ENCODE results near the gene DARS1. TPM values are rescaled to one million over a fixed set of nuclear protein-coding genes. Genes with fewer than 3 reads are reported as not detected.

Gene DARS1
- polyA plus RNA-seq, 1 donor (not counting 4 experiments of a cell fraction or from before 2014, with no cell fraction given), result 129 TPM

GRCh38 chr2:136012315-136012714 lies 26.9 kb upstream of the DARS1 start:
- H2AFZ ChIP-seq (ENCODE audit: control insufficient read depth, low read length), result no peak overlapping the region
- H3K79me2 ChIP-seq (ENCODE audit: control insufficient read depth, insufficient read depth, low read length), result no peaks in the 10 kb centered on the region
- H3K4me3 ChIP-seq (ENCODE audit: control insufficient read depth in 2 of 3, extremely low read depth in 1 of 3, insufficient read depth in 2 of 3, low read depth in 1 of 3, low read length in 3 of 3), result no peak overlapping the region
- dilution Hi-C loops (cut with MboI; ENCODE audit: extremely low pct_ligation_motif_present, low sequenced_read_pairs), result no loop called here
- H3K9me3 ChIP-seq (ENCODE audit: control insufficient read depth, low read depth, low read length), result no peaks in the 10 kb centered on the region
- H3K27me3 ChIP-seq (ENCODE audit: control insufficient read depth, extremely low read depth, insufficient read depth, low read length), result peaks cover 3% of the 10 kb centered on the region
- no peak for TF ChIP-seq EZH2 (IDR thresholded peaks at IDR 0.05; ENCODE audit: low read length)
- no peak for TF ChIP-seq CTCF (optimal IDR thresholded peaks at IDR 0.05 in 1 of 3, IDR thresholded peaks at IDR 0.05 in 1 of 3, conservative IDR thresholded peaks at IDR 0.05 in 1 of 3; ENCODE audit: extremely low read depth in 1 of 3, insufficient read depth in 2 of 3, low read length in 3 of 3)
- H3K9ac ChIP-seq (ENCODE audit: control insufficient read depth, extremely low read depth, insufficient read depth, low read length), result no peak overlapping the region
- H3K4me1 ChIP-seq (ENCODE audit: control insufficient read depth, extremely low read depth, insufficient read depth, low read length), result no peaks in the 10 kb centered on the region
- FAIRE-seq, result no peak
- H4K20me1 ChIP-seq (ENCODE audit: control insufficient read depth, extremely low read depth, insufficient read depth, low read length), result no peaks in the 10 kb centered on the region
- H3K36me3 ChIP-seq (ENCODE audit: control insufficient read depth in 2 of 2, extremely low read depth in 1 of 2, insufficient read depth in 2 of 2, low read length in 2 of 2), result no peaks in the 10 kb centered on the region
- H3K27ac ChIP-seq (ENCODE audit: control insufficient read depth, insufficient read depth, low read length), result no peak overlapping the region
- no peak overlapping the region for H3K4me2 ChIP-seq (ENCODE audit: control insufficient read depth, extremely low read depth, insufficient read depth, low read depth, low read length)
- no peaks in the 10 kb centered on the region for H3K9me1 ChIP-seq (ENCODE audit: control insufficient read depth, extremely low read depth, insufficient read depth, low read length)
- DNase-seq (ENCODE audit: low read depth, low spot score), result no peak

DNA sequence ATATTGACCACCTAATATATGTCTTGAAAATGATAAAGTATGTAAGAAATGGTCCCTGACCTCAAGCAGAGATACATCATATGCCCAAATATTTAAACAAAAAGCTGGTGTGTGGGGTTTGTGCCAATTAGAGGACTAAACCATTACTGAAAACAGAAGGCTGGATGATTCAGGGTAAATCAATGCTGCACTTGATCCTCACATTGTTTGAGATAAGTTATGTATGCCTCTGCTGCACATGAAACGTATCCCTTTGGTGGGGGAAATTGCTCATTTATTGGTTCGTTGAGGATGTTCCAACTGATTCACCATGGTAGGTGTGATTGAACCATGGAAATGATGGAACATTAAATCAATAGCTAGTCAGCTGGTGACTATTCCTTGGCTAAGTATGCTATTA lies 24.7 kb upstream of the DARS1 start:
- DNase-seq (ENCODE audit: low read depth, low spot score) (no peak), FAIRE-seq (no peak)
- no peak overlapping the region for H3K9ac ChIP-seq (ENCODE audit: control insufficient read depth, extremely low read depth, insufficient read depth, low read length)
- TF ChIP-seq CTCF (optimal IDR thresholded peaks at IDR 0.05 in 1 of 3, IDR thresholded peaks at IDR 0.05 in 1 of 3, conservative IDR thresholded peaks at IDR 0.05 in 1 of 3; ENCODE audit: extremely low read depth in 1 of 3, insufficient read depth in 2 of 3, low read length in 3 of 3) (no peak), EZH2 (IDR thresholded peaks at IDR 0.05; ENCODE audit: low read length) (no peak)
- H3K27ac ChIP-seq (ENCODE audit: control insufficient read depth, insufficient read depth, low read length), result no peak overlapping the region
- no peaks in the 10 kb centered on the region for H3K27me3 ChIP-seq (ENCODE audit: control insufficient read depth, extremely low read depth, insufficient read depth, low read length)
- no peaks in the 10 kb centered on the region for H3K9me1 ChIP-seq (ENCODE audit: control insufficient read depth, extremely low read depth, insufficient read depth, low read length)
- H3K4me3 ChIP-seq (ENCODE audit: control insufficient read depth in 2 of 3, extremely low read depth in 1 of 3, insufficient read depth in 2 of 3, low read depth in 1 of 3, low read length in 3 of 3), result no peak overlapping the region
- dilution Hi-C loops (cut with MboI; ENCODE audit: extremely low pct_ligation_motif_present, low sequenced_read_pairs), result no loop called here
- H3K79me2 ChIP-seq (ENCODE audit: control insufficient read depth, insufficient read depth, low read length), result no peaks in the 10 kb centered on the region
- H3K36me3 ChIP-seq (ENCODE audit: control insufficient read depth in 2 of 2, extremely low read depth in 1 of 2, insufficient read depth in 2 of 2, low read length in 2 of 2), result no peaks in the 10 kb centered on the region
- H2AFZ ChIP-seq (ENCODE audit: control insufficient read depth, low read length), result no peak overlapping the region
- H4K20me1 ChIP-seq (ENCODE audit: control insufficient read depth, extremely low read depth, insufficient read depth, low read length), result no peaks in the 10 kb centered on the region
- H3K9me3 ChIP-seq (ENCODE audit: control insufficient read depth, low read depth, low read length), result no peaks in the 10 kb centered on the region
- H3K4me2 ChIP-seq (ENCODE audit: control insufficient read depth, extremely low read depth, insufficient read depth, low read depth, low read length), result no peak overlapping the region
- H3K4me1 ChIP-seq (ENCODE audit: control insufficient read depth, extremely low read depth, insufficient read depth, low read length), result no peaks in the 10 kb centered on the region

Measured in keratinocyte (primary cell).